H1 (cell line): Measurements from ENCODE around the gene EEF1AKMT2. TPM values are rescaled to one million over a fixed set of nuclear protein-coding genes. Genes with fewer than 3 reads are reported as not detected.

ENCODE experiments used
- GABPA ChIP-seq: IDR thresholded peaks from 2 replicates; pipeline ENCODE4 v1.6.1; 2011; ENCODE audit warnings: mild to moderate bottlenecking, low read length, moderate library complexity, borderline replicate concordance; ENCODE audit not compliant: insufficient read depth
- polyA plus RNA-seq, 7 experiments: library from polyadenylated mRNA; depleted of rRNA in 3 of 7; stranded (reverse) in 5 of 7; unstranded in 2 of 7; fragments of >200 nt in 5 of 7; fragments of 200-250 nt in 2 of 7; gene quantifications; 1 replicate in 5 of 7; 2 replicates in 1 of 7; 4 replicates in 1 of 7; pipeline versions ENCODE4 v1.2.1 to v1.2.3, GENCODE V29; 2011 to 2013; ENCODE audit warnings: missing spikeins in 2 of 7, mixed read lengths in 2 of 7
- total RNA-seq: library from RNA; stranded (reverse); fragmentation: NEBNext Ultra II Directional; extraction: Animal tissue kit (Norgen Biotek cat#: 25700); gene quantifications from 2 replicates; pipeline ENCODE4 v1.2.1, GENCODE V29; 2021

EEF1AKMT2 gene
- total and polyA plus RNA-seq, 2 of the 8 experiments (the other 6 are each of a cell fraction or from before 2014, with no cell fraction given), result 9.8 to 26.8 TPM

DNA sequence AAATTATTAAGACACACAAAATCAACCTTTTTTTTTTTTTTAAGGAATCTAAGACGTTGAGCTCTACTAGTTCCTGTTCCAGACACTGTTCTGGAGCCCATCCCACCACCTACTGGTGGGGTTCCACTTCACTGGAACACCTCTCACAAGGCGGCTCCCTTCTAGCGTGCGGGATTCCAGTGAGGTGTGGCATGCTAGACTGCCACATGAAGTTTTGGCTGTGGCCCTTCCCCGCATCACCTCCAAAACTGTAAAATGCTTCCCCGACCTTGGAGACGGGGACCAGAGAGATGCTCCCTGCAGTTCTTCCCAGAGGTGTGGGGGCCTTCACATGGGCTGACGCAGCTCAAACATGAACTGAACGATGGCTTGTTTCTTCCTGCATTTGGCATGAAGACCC lies 60.1 kb downstream of the EEF1AKMT2 start (continued):
- no peak for TF ChIP-seq GABPA
